HepG2 (cell line): ENCODE measurements around the gene VWA3B. TPM values are rescaled to one million over a fixed set of nuclear protein-coding genes. Genes with fewer than 3 reads are reported as not detected.

Source experiments
- ATAC-seq: fragments of 200-7000 bp; cut with Tn5 transposase; 3 replicates; pipeline ENCODE4 v1.9.1; 2020; ENCODE audit warnings: mild to moderate bottlenecking, moderate library complexity
- BruUV-seq: library from RNA; stranded (reverse); fragments of 400-500 nt; replicated peaks from 2 replicates; lab custom pipeline; 2021; lab: Mats Ljungman, UMichigan
- CTCF ChIA-PET: fragments of 300-600 bp; formaldehyde crosslinking; extraction: SDS; loops from one replicate; lab custom pipeline; 2021; ENCODE audit warnings: low total read pairs, inconsistent platforms, low intra/inter-chr PET ratio; lab: Yijun Ruan, JAX
- POLR2A ChIA-PET: fragments of 350-600 bp; sonication (Branson Sonifier 250); formaldehyde crosslinking; loops from one replicate; lab custom pipeline; 2020; ENCODE audit warnings: antibody characterized with exemption, inconsistent platforms; lab: Yijun Ruan, JAX
- DNase-seq: peaks from one replicate; pipeline ENCODE4 v3.0.0-alpha.2; 2015; ENCODE audit warnings: low spot score
- FAIRE-seq: peaks from 3 replicates; lab custom pipeline; 2011; peaks lifted over from hg19 to GRCh38; lab: Jason Lieb, UNC
- H2AFZ ChIP-seq: one replicate; pipeline ENCODE4 v1.6.1; 2011; ENCODE audit warnings: low read length, inconsistent platforms
- H3K27ac ChIP-seq: fragments of 300-600 bp; 3 replicates; pipeline ENCODE4 v1.8.0; 2011; ENCODE audit warnings: mixed run types, mild to moderate bottlenecking, mixed read lengths, low read length, inconsistent platforms; ENCODE audit not compliant: insufficient read depth; ENCODE audit errors: extremely low read length
- H3K27me3 ChIP-seq, 2 experiments: fragments of 200-600 bp in 1 of 2; 2 replicates in 1 of 2; 3 replicates in 1 of 2; pipeline versions ENCODE4 v1.6.0 to v1.8.0; 2011; ENCODE audit warnings: low read length in 2 of 2, mild to moderate bottlenecking in 2 of 2, moderate library complexity in 2 of 2, inconsistent platforms in 1 of 2; ENCODE audit not compliant: insufficient read depth in 2 of 2, control insufficient read depth in 1 of 2
- H3K36me3 ChIP-seq, 2 experiments: fragments of 200-600 bp in 1 of 2; replicated peaks in 1 of 2; 2 replicates in 1 of 2; 3 replicates in 1 of 2; pipeline versions ENCODE4 v1.5.1 to v1.8.0; 2011; ENCODE audit warnings: low read length in 2 of 2, inconsistent platforms in 1 of 2; ENCODE audit not compliant: insufficient read depth in 2 of 2, control insufficient read depth in 1 of 2
- H3K4me1 ChIP-seq: 2 replicates; pipeline ENCODE4 v1.5.1; 2012; ENCODE audit warnings: low read length, inconsistent platforms; ENCODE audit not compliant: insufficient read depth
- H3K4me2 ChIP-seq: 2 replicates; pipeline ENCODE4 v1.6.0; 2011; ENCODE audit warnings: low read depth, low read length, inconsistent platforms
- H3K4me3 ChIP-seq, 3 experiments: fragments of 200-600 bp in 1 of 3; sonication (generic), shearing (Covaris generic) in 1 of 3; replicated peaks in 1 of 3; 2 replicates each; pipeline ENCODE4 v1.5.1; 2011 to 2016; ENCODE audit warnings: low read length in 3 of 3, inconsistent platforms in 2 of 3, low read depth in 2 of 3, mild to moderate bottlenecking in 2 of 3, control low read depth in 1 of 3, mixed read lengths in 1 of 3; ENCODE audit not compliant: insufficient read depth in 1 of 3
- H3K79me2 ChIP-seq: one replicate; pipeline ENCODE4 v1.6.1; 2011; ENCODE audit warnings: low read length, inconsistent platforms; ENCODE audit not compliant: insufficient read depth
- H3K9ac ChIP-seq: 2 replicates; pipeline ENCODE4 v1.6.0; 2011; ENCODE audit warnings: mild to moderate bottlenecking, low read depth, low read length, inconsistent platforms; ENCODE audit not compliant: insufficient read depth
- H3K9me3 ChIP-seq: 2 replicates; pipeline ENCODE4 v1.5.1; 2012; ENCODE audit warnings: mild to moderate bottlenecking, low read length
- H4K20me1 ChIP-seq: 2 replicates; pipeline ENCODE4 v1.6.0; 2011; ENCODE audit warnings: inconsistent platforms, mild to moderate bottlenecking, low read length, moderate library complexity; ENCODE audit not compliant: insufficient read depth
- NFE2 ChIP-seq: sonication (generic); formaldehyde crosslinking; IDR thresholded peaks from 2 replicates; pipeline ENCODE4 v1.4.0; 2020; ENCODE audit warnings: missing genetic modification reagents
- ZFP90 ChIP-seq: sonication (generic); formaldehyde crosslinking; IDR thresholded peaks from 2 replicates; pipeline ENCODE4 v1.8.0; 2022; ENCODE audit warnings: missing genetic modification reagents, mild to moderate bottlenecking, inconsistent platforms, borderline replicate concordance
- ZNF264 ChIP-seq: sonication (generic); formaldehyde crosslinking; IDR thresholded peaks from 2 replicates; pipeline ENCODE4 v1.4.0; 2020; ENCODE audit warnings: missing genetic modification reagents
- ZNF34 ChIP-seq: sonication (generic); formaldehyde crosslinking; IDR thresholded peaks from 2 replicates; pipeline ENCODE4 v1.4.0; 2020; ENCODE audit warnings: mild to moderate bottlenecking, missing genetic modification reagents, borderline replicate concordance
- ZNF432 ChIP-seq: sonication (generic); formaldehyde crosslinking; IDR thresholded peaks from 2 replicates; pipeline ENCODE4 v1.5.0; 2020; ENCODE audit warnings: missing genetic modification reagents, mild to moderate bottlenecking, borderline replicate concordance
- ZNF629 ChIP-seq: sonication (generic); formaldehyde crosslinking; conservative IDR thresholded peaks from 2 replicates; pipeline ENCODE4 v1.5.0; 2020; ENCODE audit warnings: missing genetic modification reagents
- WGBS: methylation state at CpG from one replicate; pipeline ENCODE4 v1.1.6; 2017; ENCODE audit warnings: low lambda C conversion rate; 5-methylcytosine and 5-hydroxymethylcytosine counted together
- in situ Hi-C: cut with HindIII; loops from 2 replicates; pipeline ENCODE4 v1.10.0; 2017; ENCODE audit warnings: low pct_unique_long_range_greater_than_20kb; ENCODE audit not compliant: extremely low pct_ligation_motif_present
- intact Hi-C: fragments of 100-400 bp; cut with micrococcal nuclease; formaldehyde crosslinking; loops from one replicate; pipeline ENCODE4 v1.10.0; 2022; ENCODE audit not compliant: unreplicated experiment
- polyA plus RNA-seq, 8 experiments: library from polyadenylated mRNA; depleted of rRNA in 3 of 8; stranded (reverse) in 7 of 8; unstranded in 1 of 8; fragments of >200 nt; fragmentation: Illumina TruSeq in 4 of 8; extraction: Trizol in 4 of 8; gene quantifications; 2 replicates each; pipeline versions ENCODE4 v1.2.1 to v1.2.3, GENCODE V29; 2011 to 2016; ENCODE audit warnings: low read depth in 4 of 8, missing spikeins in 1 of 8, mixed read lengths in 1 of 8; ENCODE audit not compliant: insufficient read depth in 1 of 8
- total RNA-seq, 5 experiments: library from RNA; depleted of rRNA; stranded (reverse); fragments of >200 nt; fragmentation: Illumina TruSeq; extraction: Trizol; gene quantifications; 2 replicates each; pipeline ENCODE4 v1.2.3, GENCODE V29; 2016; ENCODE audit warnings: low read depth in 1 of 5
- TF ChIP-seq, protein P1 (sequence below): sonication (generic); formaldehyde crosslinking; IDR thresholded peaks from 2 replicates; pipeline ENCODE4 v1.5.0; 2020; ENCODE audit warnings: missing genetic modification reagents
- TF ChIP-seq, protein P2 (sequence below): sonication (generic); formaldehyde crosslinking; IDR thresholded peaks from 2 replicates; pipeline ENCODE4 v1.5.0; 2020; ENCODE audit warnings: missing genetic modification reagents, mild to moderate bottlenecking, borderline replicate concordance
- TF ChIP-seq, protein P3 (sequence below): sonication (generic); formaldehyde crosslinking; IDR thresholded peaks from 2 replicates; pipeline ENCODE4 v1.9.0; 2021; ENCODE audit warnings: missing genetic modification reagents, mild to moderate bottlenecking, borderline replicate concordance
- TF ChIP-seq, protein P4 (sequence below): sonication (generic); formaldehyde crosslinking; IDR thresholded peaks from 2 replicates; pipeline ENCODE4 v1.4.0; 2020; ENCODE audit warnings: missing genetic modification reagents
- TF ChIP-seq, protein P5 (sequence below): sonication (generic); formaldehyde crosslinking; conservative IDR thresholded peaks from 2 replicates; pipeline ENCODE4 v1.4.0; 2020; ENCODE audit warnings: mild to moderate bottlenecking, missing genetic modification reagents, moderate library complexity

VWA3B gene
- total and polyA plus RNA-seq, 2 of the 13 experiments (the other 11 are each of a cell fraction or from before 2014, with no cell fraction given): not detected

GRCh38 chr2:98065808-98066207 lies 21.2 kb upstream of the VWA3B start (continued):
- TF ChIP-seq, protein P1, sequence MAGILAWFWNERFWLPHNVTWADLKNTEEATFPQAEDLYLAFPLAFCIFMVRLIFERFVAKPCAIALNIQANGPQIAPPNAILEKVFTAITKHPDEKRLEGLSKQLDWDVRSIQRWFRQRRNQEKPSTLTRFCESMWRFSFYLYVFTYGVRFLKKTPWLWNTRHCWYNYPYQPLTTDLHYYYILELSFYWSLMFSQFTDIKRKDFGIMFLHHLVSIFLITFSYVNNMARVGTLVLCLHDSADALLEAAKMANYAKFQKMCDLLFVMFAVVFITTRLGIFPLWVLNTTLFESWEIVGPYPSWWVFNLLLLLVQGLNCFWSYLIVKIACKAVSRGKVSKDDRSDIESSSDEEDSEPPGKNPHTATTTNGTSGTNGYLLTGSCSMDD: no peak
- TF ChIP-seq, protein P2, sequence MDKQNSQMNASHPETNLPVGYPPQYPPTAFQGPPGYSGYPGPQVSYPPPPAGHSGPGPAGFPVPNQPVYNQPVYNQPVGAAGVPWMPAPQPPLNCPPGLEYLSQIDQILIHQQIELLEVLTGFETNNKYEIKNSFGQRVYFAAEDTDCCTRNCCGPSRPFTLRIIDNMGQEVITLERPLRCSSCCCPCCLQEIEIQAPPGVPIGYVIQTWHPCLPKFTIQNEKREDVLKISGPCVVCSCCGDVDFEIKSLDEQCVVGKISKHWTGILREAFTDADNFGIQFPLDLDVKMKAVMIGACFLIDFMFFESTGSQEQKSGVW (CRISPR knock-in tag): no peak

DNA sequence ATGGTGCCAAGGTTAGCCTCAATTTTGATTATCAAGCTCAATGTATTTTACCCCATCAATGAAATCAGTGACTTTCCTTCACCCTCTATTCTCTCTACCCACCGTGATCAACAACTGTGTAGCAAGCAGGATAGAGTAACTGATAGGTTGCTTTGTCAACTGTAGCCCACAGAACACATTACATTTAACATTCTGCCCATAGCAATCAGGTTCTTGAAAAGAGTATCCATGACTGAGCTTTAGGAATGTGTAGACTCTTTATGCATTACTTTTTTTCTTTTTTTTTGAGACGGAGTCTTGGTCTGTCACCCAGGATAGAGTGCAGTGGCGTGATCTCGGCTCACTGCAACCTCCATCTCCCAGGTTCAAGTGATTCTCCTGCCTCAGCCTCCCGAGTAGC lies 19.8 kb upstream of the VWA3B start:
- CTCF ChIA-PET: no interaction called here
- in situ Hi-C loops (no loop called here), intact Hi-C loops (no loop called here)
- H3K9me3 ChIP-seq: no peaks in the 10 kb centered on the region
- 39% methylated on average over 5 of the region's 5 CpGs for WGBS
- H3K27me3 ChIP-seq: peaks cover 0 to 16% of the 10 kb centered on the region in 2 experiments; a peak in 3 of 5 replicates
- no TSS peak for BruUV-seq
- H3K36me3 ChIP-seq: no peaks in the 10 kb centered on the region
- ATAC-seq: no peak
- no peak overlapping the region for H3K4me2 ChIP-seq
- no peaks in the 10 kb centered on the region for H3K4me1 ChIP-seq
- no peak overlapping the region for H3K9ac ChIP-seq
- no peak overlapping the region for H3K4me3 ChIP-seq
- POLR2A ChIA-PET: no interaction called here
- no peaks in the 10 kb centered on the region for H4K20me1 ChIP-seq
- no peak for DNase-seq
- no peak overlapping the region for H2AFZ ChIP-seq
- H3K79me2 ChIP-seq: no peaks in the 10 kb centered on the region
- no peak for FAIRE-seq
- no peak overlapping the region for H3K27ac ChIP-seq
- TF ChIP-seq ZFP90 (no peak), ZNF264 (CRISPR knock-in tag) (no peak), ZNF629 (CRISPR knock-in tag) (no peak), ZNF34 (CRISPR knock-in tag) (no peak), ZNF432 (CRISPR knock-in tag) (no peak), NFE2 (CRISPR knock-in tag) (no peak)
- TF ChIP-seq, protein P3, sequence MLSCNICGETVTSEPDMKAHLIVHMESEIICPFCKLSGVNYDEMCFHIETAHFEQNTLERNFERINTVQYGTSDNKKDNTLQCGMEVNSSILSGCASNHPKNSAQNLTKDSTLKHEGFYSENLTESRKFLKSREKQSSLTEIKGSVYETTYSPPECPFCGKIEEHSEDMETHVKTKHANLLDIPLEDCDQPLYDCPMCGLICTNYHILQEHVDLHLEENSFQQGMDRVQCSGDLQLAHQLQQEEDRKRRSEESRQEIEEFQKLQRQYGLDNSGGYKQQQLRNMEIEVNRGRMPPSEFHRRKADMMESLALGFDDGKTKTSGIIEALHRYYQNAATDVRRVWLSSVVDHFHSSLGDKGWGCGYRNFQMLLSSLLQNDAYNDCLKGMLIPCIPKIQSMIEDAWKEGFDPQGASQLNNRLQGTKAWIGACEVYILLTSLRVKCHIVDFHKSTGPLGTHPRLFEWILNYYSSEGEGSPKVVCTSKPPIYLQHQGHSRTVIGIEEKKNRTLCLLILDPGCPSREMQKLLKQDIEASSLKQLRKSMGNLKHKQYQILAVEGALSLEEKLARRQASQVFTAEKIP: no peak
- TF ChIP-seq, protein P4, sequence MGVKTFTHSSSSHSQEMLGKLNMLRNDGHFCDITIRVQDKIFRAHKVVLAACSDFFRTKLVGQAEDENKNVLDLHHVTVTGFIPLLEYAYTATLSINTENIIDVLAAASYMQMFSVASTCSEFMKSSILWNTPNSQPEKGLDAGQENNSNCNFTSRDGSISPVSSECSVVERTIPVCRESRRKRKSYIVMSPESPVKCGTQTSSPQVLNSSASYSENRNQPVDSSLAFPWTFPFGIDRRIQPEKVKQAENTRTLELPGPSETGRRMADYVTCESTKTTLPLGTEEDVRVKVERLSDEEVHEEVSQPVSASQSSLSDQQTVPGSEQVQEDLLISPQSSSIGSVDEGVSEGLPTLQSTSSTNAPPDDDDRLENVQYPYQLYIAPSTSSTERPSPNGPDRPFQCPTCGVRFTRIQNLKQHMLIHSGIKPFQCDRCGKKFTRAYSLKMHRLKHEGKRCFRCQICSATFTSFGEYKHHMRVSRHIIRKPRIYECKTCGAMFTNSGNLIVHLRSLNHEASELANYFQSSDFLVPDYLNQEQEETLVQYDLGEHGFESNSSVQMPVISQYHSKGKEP: no peak
- TF ChIP-seq, protein P5, sequence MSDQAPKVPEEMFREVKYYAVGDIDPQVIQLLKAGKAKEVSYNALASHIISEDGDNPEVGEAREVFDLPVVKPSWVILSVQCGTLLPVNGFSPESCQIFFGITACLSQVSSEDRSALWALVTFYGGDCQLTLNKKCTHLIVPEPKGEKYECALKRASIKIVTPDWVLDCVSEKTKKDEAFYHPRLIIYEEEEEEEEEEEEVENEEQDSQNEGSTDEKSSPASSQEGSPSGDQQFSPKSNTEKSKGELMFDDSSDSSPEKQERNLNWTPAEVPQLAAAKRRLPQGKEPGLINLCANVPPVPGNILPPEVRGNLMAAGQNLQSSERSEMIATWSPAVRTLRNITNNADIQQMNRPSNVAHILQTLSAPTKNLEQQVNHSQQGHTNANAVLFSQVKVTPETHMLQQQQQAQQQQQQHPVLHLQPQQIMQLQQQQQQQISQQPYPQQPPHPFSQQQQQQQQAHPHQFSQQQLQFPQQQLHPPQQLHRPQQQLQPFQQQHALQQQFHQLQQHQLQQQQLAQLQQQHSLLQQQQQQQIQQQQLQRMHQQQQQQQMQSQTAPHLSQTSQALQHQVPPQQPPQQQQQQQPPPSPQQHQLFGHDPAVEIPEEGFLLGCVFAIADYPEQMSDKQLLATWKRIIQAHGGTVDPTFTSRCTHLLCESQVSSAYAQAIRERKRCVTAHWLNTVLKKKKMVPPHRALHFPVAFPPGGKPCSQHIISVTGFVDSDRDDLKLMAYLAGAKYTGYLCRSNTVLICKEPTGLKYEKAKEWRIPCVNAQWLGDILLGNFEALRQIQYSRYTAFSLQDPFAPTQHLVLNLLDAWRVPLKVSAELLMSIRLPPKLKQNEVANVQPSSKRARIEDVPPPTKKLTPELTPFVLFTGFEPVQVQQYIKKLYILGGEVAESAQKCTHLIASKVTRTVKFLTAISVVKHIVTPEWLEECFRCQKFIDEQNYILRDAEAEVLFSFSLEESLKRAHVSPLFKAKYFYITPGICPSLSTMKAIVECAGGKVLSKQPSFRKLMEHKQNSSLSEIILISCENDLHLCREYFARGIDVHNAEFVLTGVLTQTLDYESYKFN (CRISPR knock-in tag): no peak
